GM13977 (cell line): Measurements from ENCODE around the gene GABRA4.

ENCODE experiments used
- DNase-seq: peaks from one replicate; pipeline ENCODE4 v3.0.0; 2012; ENCODE audit warnings: low spot score
- CTCF ChIP-seq: IDR thresholded peaks from 2 replicates; pipeline ENCODE4 v1.5.1; 2012; ENCODE audit warnings: mild to moderate bottlenecking, control low read depth; ENCODE audit not compliant: insufficient read depth; ENCODE audit errors: extremely low read depth, missing control alignments
- in situ Hi-C: fragments of 300-500 bp; cut with MboI; formaldehyde crosslinking; loops from one replicate; pipeline ENCODE4 v1.12.0; 2022; ENCODE audit warnings: low sequenced_read_pairs, low pct_unique_long_range_greater_than_20kb, mixed read lengths, inconsistent platforms; ENCODE audit not compliant: unreplicated experiment

The GABRA4 gene

GRCh38 chr4:46984781-46985180, 8.6 kb downstream of the GABRA4 start:
- no peak for TF ChIP-seq CTCF
- in situ Hi-C loops, result no loop called here
- DNase-seq, result no peak

- no peak for TF ChIP-seq CTCF
- in situ Hi-C loops, result no loop called here
- no peak for DNase-seq
Measured at GRCh38 chr4:46980851-46981250, 12.5 kb downstream of the GABRA4 start.

- DNase-seq, result no peak
- TF ChIP-seq CTCF, result no peak
- in situ Hi-C loops, result no loop called here
Measured at GRCh38 chr4:46979726-46980125, 13.7 kb downstream of the GABRA4 start.

GRCh38 chr4:46979283-46979682, 14.1 kb downstream of the GABRA4 start:
- no peak for TF ChIP-seq CTCF
- in situ Hi-C loops, result no loop called here
- no peak for DNase-seq

GRCh38 chr4:46977245-46977644, 16.1 kb downstream of the GABRA4 start:
- no peak for DNase-seq
- in situ Hi-C loops, result no loop called here
- TF ChIP-seq CTCF, result no peak

- no peak for DNase-seq
- no peak for TF ChIP-seq CTCF
- in situ Hi-C loops, result no loop called here
Measured at GRCh38 chr4:46975812-46976553, 17.4 kb downstream of the GABRA4 start.
